Right lobe of liver (tissue), 6 donors: Measurements from ENCODE around the gene TEX54. TPM values are rescaled to one million over a fixed set of nuclear protein-coding genes. Genes with fewer than 3 reads are reported as not detected.

Source experiments
- ATAC-seq, 4 donors: fragments of 200-7000 bp; cut with Tn5 transposase; one replicate each; pipeline ENCODE4 v1.9.1; 2020; ENCODE audit warnings: mild to moderate bottlenecking in 4 of 4, moderate library complexity in 4 of 4
- DNase-seq, 3 donors: peaks; one replicate each; pipeline ENCODE4 v3.0.0-alpha.2; 2020
- H3K27ac ChIP-seq, 3 donors: fragments of 200-600 bp; one replicate each; pipeline ENCODE4 v1.8.0; 2022
- H3K27me3 ChIP-seq, 2 donors: fragments of 200-600 bp; one replicate each; pipeline ENCODE4 v1.8.0; 2022
- H3K36me3 ChIP-seq, 4 donors: fragments of 200-600 bp; sonication (generic) in 1 of 4; one replicate each; pipeline versions ENCODE4 v1.5.1 to v1.8.0; 2017 to 2022; ENCODE audit warnings: control low read depth in 1 of 4
- H3K4me1 ChIP-seq, 4 donors: fragments of 200-600 bp; sonication (generic) in 1 of 4; one replicate each; pipeline versions ENCODE4 v1.5.1 to v1.8.0; 2017 to 2022; ENCODE audit warnings: control low read depth in 1 of 4
- H3K4me3 ChIP-seq, 3 donors: fragments of 200-600 bp; one replicate each; pipeline ENCODE4 v1.8.0; 2022
- H3K9me3 ChIP-seq, 4 donors: fragments of 200-600 bp; sonication (generic) in 1 of 4; one replicate each; pipeline versions ENCODE4 v1.5.1 to v1.8.0; 2017 to 2022; ENCODE audit warnings: control low read depth in 1 of 4
- POLR2A ChIP-seq: fragments of 450-650 bp; IDR thresholded peaks from one replicate; pipeline ENCODE4 v1.6.1; 2017; ENCODE audit warnings: antibody characterized with exemption, mild to moderate bottlenecking
- WGBS: methylation state at CpG from one replicate; pipeline ENCODE4 v1.1.6; 2018; ENCODE audit warnings: low coverage, low lambda C conversion rate; ENCODE audit not compliant: insufficient coverage; ENCODE audit errors: missing lambda C conversion rate; 5-methylcytosine and 5-hydroxymethylcytosine counted together
- intact Hi-C, 2 donors: fragments of 100-400 bp; cut with DNase I; formaldehyde crosslinking; loops; one replicate each; pipeline versions ENCODE4 v1.11.2 to v1.14.1; 2022
- microRNA-seq, 2 donors: library from miRNA; unstranded; fragments of <30 nt; microRNA quantifications; one replicate each; pipeline ENCODE4, GENCODE V29; 2019 to 2020
- small RNA-seq, 2 experiments: library from RNA; depleted of rRNA; stranded (forward); fragments of <200 nt; gene quantifications; one replicate each; pipeline ENCODE3, GENCODE V24; 2016
- total RNA-seq, 6 experiments: library from RNA; depleted of rRNA in 2 of 6; stranded (reverse); fragments of >200 nt in 2 of 6; fragmentation: NEBNext Ultra II Directional in 3 of 6; extraction: Animal tissue kit (Norgen Biotek cat#: 25700) in 3 of 6; gene quantifications; one replicate each; pipeline versions ENCODE4 v1.1.0 to v1.2.4, GENCODE V29; 2016 to 2023
- TF ChIP-seq, protein P1 (sequence below), 4 donors: fragments of 200-600 bp in 3 of 4; fragments of 450-650 bp in 1 of 4; IDR thresholded peaks; one replicate each; pipeline versions ENCODE4 v1.5.1 to v1.8.0; 2016 to 2022; ENCODE audit warnings: antibody characterized with exemption in 4 of 4, mild to moderate bottlenecking in 2 of 4
- donor health status: DM: no; HTN: yes; CAD: no.
- donor health status: DM: no; HTN: no; CAD: no.
- donor health status: DM: no; HTN: no; CAD: no.
- donor health status: DM: no; HTN: yes; CAD: no.
- donor health status: DM: no; HTN: yes; CAD: no.

TEX54 gene
- total RNA-seq, 6 experiments from 2014 or later: not detected

DNA sequence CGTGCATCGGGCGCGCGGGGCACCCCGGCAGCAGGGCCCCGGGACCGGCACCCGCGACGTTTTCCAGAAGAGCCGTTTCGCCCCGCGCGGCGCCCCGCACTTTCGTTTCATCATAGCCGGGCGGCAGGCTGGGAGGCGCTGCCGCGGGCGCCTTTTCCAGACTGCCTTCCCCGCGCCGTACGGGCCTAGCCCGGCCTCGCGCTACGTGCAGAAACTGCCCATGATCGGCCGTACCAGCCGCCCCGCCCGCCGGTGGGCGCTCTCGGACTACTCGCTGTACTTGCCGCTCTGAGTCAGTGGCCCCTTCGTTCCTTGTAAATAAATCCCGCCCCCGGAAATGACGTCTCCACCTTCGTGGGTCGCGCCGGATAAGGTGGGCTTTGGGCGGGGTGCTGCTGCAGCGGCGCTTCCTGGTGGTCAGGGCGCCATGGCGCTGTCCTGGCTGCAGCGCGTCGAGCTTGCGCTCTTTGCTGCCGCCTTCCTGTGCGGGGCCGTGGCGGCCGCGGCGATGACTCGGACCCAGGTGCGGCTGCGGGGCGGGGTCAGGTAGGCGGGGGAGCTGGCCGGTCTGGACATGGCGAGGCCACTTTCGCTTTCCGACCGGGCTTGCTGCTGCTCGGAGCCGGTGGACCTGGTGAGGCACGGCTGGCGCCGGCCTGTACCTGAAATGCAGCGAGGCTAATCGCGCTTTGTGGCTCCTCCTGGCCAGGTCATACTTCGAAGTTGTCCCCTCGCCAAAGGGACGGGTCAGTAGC is 45.5 kb downstream of the TEX54 start, which contains the start of gene TMEM179B:
TSS of gene TMEM179B (plus strand) at position 398 of the 755 bp plus-strand sequence. CDS start at position 428, 30 bp downstream.
- intact Hi-C loops: loop anchor here in 1 of 2 donors (10.0 kb wide), 1 partner anchor 68 kb away; no protein-coding TSS in a partner anchor
- H3K27me3 ChIP-seq: no peaks in the 10 kb centered on the region
- ATAC-seq (peak; percentile 82 to 91 (median 86)), DNase-seq (peak; percentile 97 to 99 (median 98))
- TF ChIP-seq POLR2A: peak; percentile 96
- TF ChIP-seq, protein P1, sequence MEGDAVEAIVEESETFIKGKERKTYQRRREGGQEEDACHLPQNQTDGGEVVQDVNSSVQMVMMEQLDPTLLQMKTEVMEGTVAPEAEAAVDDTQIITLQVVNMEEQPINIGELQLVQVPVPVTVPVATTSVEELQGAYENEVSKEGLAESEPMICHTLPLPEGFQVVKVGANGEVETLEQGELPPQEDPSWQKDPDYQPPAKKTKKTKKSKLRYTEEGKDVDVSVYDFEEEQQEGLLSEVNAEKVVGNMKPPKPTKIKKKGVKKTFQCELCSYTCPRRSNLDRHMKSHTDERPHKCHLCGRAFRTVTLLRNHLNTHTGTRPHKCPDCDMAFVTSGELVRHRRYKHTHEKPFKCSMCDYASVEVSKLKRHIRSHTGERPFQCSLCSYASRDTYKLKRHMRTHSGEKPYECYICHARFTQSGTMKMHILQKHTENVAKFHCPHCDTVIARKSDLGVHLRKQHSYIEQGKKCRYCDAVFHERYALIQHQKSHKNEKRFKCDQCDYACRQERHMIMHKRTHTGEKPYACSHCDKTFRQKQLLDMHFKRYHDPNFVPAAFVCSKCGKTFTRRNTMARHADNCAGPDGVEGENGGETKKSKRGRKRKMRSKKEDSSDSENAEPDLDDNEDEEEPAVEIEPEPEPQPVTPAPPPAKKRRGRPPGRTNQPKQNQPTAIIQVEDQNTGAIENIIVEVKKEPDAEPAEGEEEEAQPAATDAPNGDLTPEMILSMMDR (IDR thresholded peaks at IDR 0.05): peak in 3 of 4 donors; percentile 22 to 36 (median 26)
- H3K4me1 ChIP-seq: peaks cover 0 to 32% (median 9%) of the 10 kb centered on the region in 4 donors
- peak within 1 kb of the TSS; percentile 97 to 99 (median 98) for H3K4me3 ChIP-seq
- H3K36me3 ChIP-seq: peaks cover 0 to 15% (median 8%) of the 10 kb centered on the region in 4 donors
- H3K27ac ChIP-seq: peak within 1 kb of the TSS; percentile 86 to 97 (median 91)
- no peaks in the 10 kb centered on the region for H3K9me3 ChIP-seq
- WGBS: 0% methylated on average over 7 of the region's 88 CpGs

DNA sequence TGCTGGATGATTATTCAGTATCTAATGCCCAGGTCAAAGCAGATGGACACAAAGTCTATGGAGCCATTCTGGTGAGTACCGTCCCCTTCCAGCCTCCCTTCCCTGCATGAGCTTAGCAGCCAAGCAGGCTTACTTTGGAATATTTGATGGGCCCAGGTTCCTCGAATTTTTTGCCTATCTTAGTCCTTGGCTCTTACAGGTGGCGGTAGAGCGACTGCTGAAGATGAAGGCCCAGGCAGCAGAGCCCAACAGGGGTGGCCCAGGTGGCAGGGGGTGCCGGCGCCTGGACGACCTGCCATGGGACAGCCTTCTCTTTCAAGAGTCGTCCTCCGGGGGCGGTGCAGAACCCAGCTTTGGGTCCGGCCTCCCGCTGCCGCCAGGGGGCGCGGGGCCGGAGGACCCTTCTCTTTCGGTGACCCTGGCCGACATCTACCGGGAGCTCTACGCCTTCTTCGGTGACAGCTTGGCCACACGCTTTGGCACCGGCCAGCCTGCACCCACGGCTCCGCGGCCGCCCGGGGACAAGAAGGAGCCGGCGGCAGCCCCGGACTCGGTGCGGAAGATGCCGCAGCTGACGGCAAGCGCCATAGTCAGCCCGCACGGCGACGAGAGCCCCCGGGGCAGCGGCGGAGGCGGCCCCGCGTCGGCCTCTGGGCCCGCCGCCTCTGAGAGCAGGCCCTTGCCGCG is 46.2 kb downstream of the TEX54 start:
- peak; percentile 79 to 86 (median 83) for ATAC-seq
- Histone ChIP-seq H3K9me3 (no peaks in the 10 kb centered on the region), H3K4me1 (peaks cover 0 to 29% (median 8%) of the 10 kb centered on the region in 4 donors), H3K4me3 (peak overlapping the region; percentile 97 to 99 (median 98)), H3K27ac (peak overlapping the region; percentile 86 to 97 (median 91)), H3K27me3 (no peaks in the 10 kb centered on the region), H3K36me3 (peaks cover 0 to 22% (median 9%) of the 10 kb centered on the region in 4 donors)
- 3% methylated on average over 15 of the region's 51 CpGs for whole genome bisulfite sequencing
- intact Hi-C loops: loop anchor here in 1 of 2 donors (10.0 kb wide), 1 partner anchor 68 kb away; no protein-coding TSS in a partner anchor
- TF ChIP-seq POLR2A: no peak
- TF ChIP-seq, protein P1 (IDR thresholded peaks at IDR 0.05): peak; percentile 89 to 96 (median 93)
- peak; percentile 87 to 90 (median 90) for DNase-seq

DNA sequence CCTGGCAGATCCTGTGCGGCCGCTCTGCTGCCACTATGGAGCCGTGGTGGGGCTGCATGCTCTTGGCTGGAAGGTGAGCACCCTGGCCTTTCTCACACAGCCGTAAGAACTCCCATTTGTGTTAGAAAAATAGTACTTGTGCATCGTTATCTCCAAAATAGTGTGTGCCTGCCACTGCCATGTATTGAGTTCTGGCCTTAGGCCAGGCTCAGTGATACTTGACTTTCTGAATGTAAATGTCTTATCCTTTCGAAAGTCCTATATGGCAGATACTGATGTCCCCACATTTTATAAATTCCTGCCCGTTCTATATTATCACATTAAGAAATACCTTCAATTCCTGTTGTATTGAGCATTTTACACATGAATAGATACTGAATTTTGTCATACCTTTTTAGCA is 49.9 kb downstream of the TEX54 start:
- Histone ChIP-seq H3K9me3 (no peaks in the 10 kb centered on the region), H3K27ac (no peak overlapping the region), H3K4me3 (no peak overlapping the region), H3K4me1 (peaks cover 0 to 8% (median 3%) of the 10 kb centered on the region in 4 donors), H3K36me3 (peaks cover 0 to 25% (median 11%) of the 10 kb centered on the region in 4 donors), H3K27me3 (no peaks in the 10 kb centered on the region)
- intact Hi-C loops: loop anchor here in 1 of 2 donors (10.0 kb wide), 1 partner anchor 72 kb away; no protein-coding TSS in a partner anchor
- no peak for ATAC-seq
- DNase-seq: no peak
- TF ChIP-seq, protein P1 (IDR thresholded peaks at IDR 0.05): no peak
- TF ChIP-seq POLR2A: no peak
- 87% methylated on average over 4 of the region's 7 CpGs for WGBS

Small RNA genes within 50 kb of the gene (microRNA-seq; reads per million reads assigned to microRNA genes)
- gene MIR6514 (0.58 to 1.3 reads per million in 2 donors), gene MIR6748 (0 to 0.29 reads per million in 2 donors)

Small RNA genes within 50 kb of the gene (small RNA-seq; reads per million reads assigned to genes)
- gene MIR6514: 0.10 to 0.52 reads per million in 2 experiments
- gene RF00099: 0 reads per million in 2 experiments
- gene RNU6-118P: 0 reads per million in 2 experiments
- gene SNORD22: 0 reads per million in 2 experiments
- 0 reads per million in 2 experiments for gene SNORD26
- gene SNORD27: 0 reads per million in 2 experiments
- 0 reads per million in 2 experiments for gene SNORD28
- gene SNORD30: 4,183 to 6,160 reads per million in 2 experiments

Other genes starting within 250 kb of the TEX54 start
- gene TUT1, start 241.3 kb downstream of the TEX54 start, total RNA-seq: 10 to 100 TPM; 12.3 to 34.2 (median 21.1) TPM
- 10 to 100 TPM; 20.0 to 38.0 (median 31.8) TPM for gene MTA2, start 231.0 kb downstream of the TEX54 start, total RNA-seq
- gene EML3, start 220.1 kb downstream of the TEX54 start, total RNA-seq: 10 to 100 TPM; 19.1 to 36.4 (median 22.7) TPM
- gene ROM1, start 219.6 kb downstream of the TEX54 start, total RNA-seq: 1 to 10 TPM; 1.1 to 2.9 (median 1.2) TPM
- gene B3GAT3, start 210.9 kb downstream of the TEX54 start, total RNA-seq: 10 to 100 TPM; 17.1 to 32.8 (median 23.4) TPM
- 100 to 1,000 TPM; 131 to 237 (median 201) TPM for gene GANAB, start 186.2 kb downstream of the TEX54 start, total RNA-seq
- 10 to 100 TPM; 12.1 to 20.3 (median 13.0) TPM for gene INTS5, start 179.5 kb downstream of the TEX54 start, total RNA-seq
- 10 to 100 TPM; 18.6 to 52.0 (median 25.6) TPM for gene C11orf98, start 167.6 kb downstream of the TEX54 start, total RNA-seq
- gene CSKMT, start 167.5 kb downstream of the TEX54 start, total RNA-seq: 1 to 10 TPM in 5 of 6 experiments, under 1 TPM in 1; 0.74 to 4.1 (median 2.6) TPM
- gene UQCC3, start 161.2 kb downstream of the TEX54 start, total RNA-seq: 1 to 10 TPM; 4.0 to 6.3 (median 5.3) TPM
- gene LBHD1, start 160.6 kb downstream of the TEX54 start, total RNA-seq: 1 to 10 TPM; 2.7 to 6.5 (median 3.7) TPM
- 10 to 100 TPM; 24.7 to 41.9 (median 28.0) TPM for gene UBXN1, start 153.8 kb downstream of the TEX54 start, total RNA-seq
- under 1 TPM in 1 of 6 experiments, not detected in 5; 0.12 TPM for gene LRRN4CL, start 143.3 kb downstream of the TEX54 start, total RNA-seq
- 10 to 100 TPM; 18.8 to 41.4 (median 34.3) TPM for gene BSCL2, start 125.4 kb downstream of the TEX54 start, total RNA-seq
- not detected for gene GNG3, start 125.2 kb downstream of the TEX54 start, total RNA-seq
- 10 to 100 TPM in 4 of 6 experiments, 1 to 10 TPM in 2; 7.9 to 17.1 (median 13.3) TPM for gene HNRNPUL2, start 105.4 kb downstream of the TEX54 start, total RNA-seq
- gene TTC9C, start 104.4 kb downstream of the TEX54 start, total RNA-seq: 10 to 100 TPM in 3 of 6 experiments, 1 to 10 TPM in 3; 8.5 to 13.3 (median 10.6) TPM
- gene ZBTB3, start 78.7 kb downstream of the TEX54 start, total RNA-seq: 1 to 10 TPM; 3.4 to 7.1 (median 4.7) TPM
- 10 to 100 TPM; 23.8 to 37.4 (median 26.6) TPM for gene POLR2G, start 71.3 kb downstream of the TEX54 start, total RNA-seq
- gene TAF6L, start 61.4 kb downstream of the TEX54 start, total RNA-seq: 10 to 100 TPM; 11.9 to 19.3 (median 16.0) TPM
- 10 to 100 TPM; 23.9 to 47.6 (median 29.1) TPM for gene TMEM179B, start 45.4 kb downstream of the TEX54 start, total RNA-seq
- 10 to 100 TPM in 2 of 6 experiments, 1 to 10 TPM in 4; 6.6 to 26.4 (median 8.2) TPM for gene TMEM223, start 40.8 kb downstream of the TEX54 start, total RNA-seq
- 10 to 100 TPM; 24.7 to 42.9 (median 32.3) TPM for gene NXF1, start 27.4 kb downstream of the TEX54 start, total RNA-seq
- gene STX5, start 790 bp downstream of the TEX54 start, total RNA-seq: 10 to 100 TPM; 22.1 to 27.8 (median 24.6) TPM
- 10 to 100 TPM; 17.6 to 30.6 (median 24.3) TPM for gene WDR74, start 6.7 kb upstream of the TEX54 start, total RNA-seq
- 100 to 1,000 TPM in 1 of 6 experiments, 10 to 100 TPM in 5; 39.8 to 106 (median 63.0) TPM for gene SLC3A2, start 48.1 kb upstream of the TEX54 start, total RNA-seq
- gene CHRM1, start 88.5 kb upstream of the TEX54 start, total RNA-seq: not detected
- gene SLC22A6, start 152.1 kb upstream of the TEX54 start, total RNA-seq: not detected
- gene SLC22A8, start 183.0 kb upstream of the TEX54 start, total RNA-seq: not detected